NCI-H82 treated with DMSO at 0.1 percent for 48 hours (cell line): ENCODE data around the gene NECAP2.
"Not testable (repeated sequence)": the region's sequence is repeated elsewhere in the genome, so short reads cannot be mapped to it uniquely, and the experiment has no call there.

Experiments
- DNase-seq: peaks from one replicate; lab custom pipeline; 2025; ENCODE audit not compliant: unreplicated experiment; lab: John Stamatoyannopoulos, UW

Gene NECAP2

GRCh38 chr1:16492937-16493336 lies 52.4 kb downstream of the NECAP2 start:
- DNase-seq: not testable (repeated sequence)

- not testable (repeated sequence) for DNase-seq
Measured at GRCh38 chr1:16493731-16494130, 53.2 kb downstream of the NECAP2 start.

GRCh38 chr1:16497474-16497904 lies 57.0 kb downstream of the NECAP2 start:
- not testable (repeated sequence) for DNase-seq

GRCh38 chr1:16498047-16498446 lies 57.5 kb downstream of the NECAP2 start:
- not testable (repeated sequence) for DNase-seq

GRCh38 chr1:16498573-16499413 lies 58.3 kb downstream of the NECAP2 start:
- peak; percentile 82 for DNase-seq

GRCh38 chr1:16500466-16500865 lies 59.9 kb downstream of the NECAP2 start:
- not testable (repeated sequence) for DNase-seq

GRCh38 chr1:16500975-16501374 lies 60.5 kb downstream of the NECAP2 start:
- not testable (repeated sequence) for DNase-seq

GRCh38 chr1:16501446-16501845 lies 60.9 kb downstream of the NECAP2 start:
- not testable (repeated sequence) for DNase-seq

- DNase-seq: no peak
Measured at GRCh38 chr1:16503494-16503893, 63.0 kb downstream of the NECAP2 start.

- DNase-seq: not testable (repeated sequence)
Measured at GRCh38 chr1:16505870-16506269, 65.3 kb downstream of the NECAP2 start.

GRCh38 chr1:16506364-16507136 lies 66.0 kb downstream of the NECAP2 start:
- DNase-seq: not testable (repeated sequence)

GRCh38 chr1:16508861-16509445 lies 68.4 kb downstream of the NECAP2 start:
- peak; percentile 100 for DNase-seq
